Mesothelial cell of epicardium (in vitro differentiated cells): ENCODE results near the gene CHPF2. TPM values are rescaled to one million over a fixed set of nuclear protein-coding genes. Genes with fewer than 3 reads are reported as not detected.

ENCODE experiments used
- DNase-seq, 2 experiments: peaks; one replicate each; pipeline ENCODE4 v3.0.0; 2021; ENCODE audit warnings: low spot score in 2 of 2; ENCODE audit not compliant: unreplicated experiment in 2 of 2
- H3K27ac Mint-ChIP-seq: 2 replicates; pipeline ENCODE4 v1.8.0; 2021; ENCODE audit warnings: mixed read lengths
- H3K27me3 Mint-ChIP-seq: 2 replicates; pipeline ENCODE4 v1.8.0; 2021; ENCODE audit warnings: low read depth, mixed read lengths
- H3K36me3 Mint-ChIP-seq: 2 replicates; pipeline ENCODE4 v1.8.0; 2021; ENCODE audit warnings: mixed read lengths
- H3K4me1 Mint-ChIP-seq: 2 replicates; pipeline ENCODE4 v1.8.0; 2021; ENCODE audit warnings: mixed read lengths
- H3K4me3 Mint-ChIP-seq: 2 replicates; pipeline ENCODE4 v1.8.0; 2021; ENCODE audit warnings: mild to moderate bottlenecking, moderate library complexity, mixed read lengths
- H3K9me3 Mint-ChIP-seq: 2 replicates; pipeline ENCODE4 v1.8.0; 2021; ENCODE audit warnings: mixed read lengths
- total RNA-seq: library from RNA; stranded (reverse); gene quantifications from 3 replicates; pipeline ENCODE4 v1.2.1, GENCODE V29; 2021
- TF ChIP-seq, protein P1 (sequence below): fragments of 200-600 bp; sonication (generic); IDR thresholded peaks from one replicate; pipeline ENCODE4 v1.5.0; 2021; ENCODE audit warnings: antibody characterized with exemption; ENCODE audit not compliant: unreplicated experiment

Gene CHPF2
- total RNA-seq, 1 donor from 2014 or later: 56.2 TPM

DNA sequence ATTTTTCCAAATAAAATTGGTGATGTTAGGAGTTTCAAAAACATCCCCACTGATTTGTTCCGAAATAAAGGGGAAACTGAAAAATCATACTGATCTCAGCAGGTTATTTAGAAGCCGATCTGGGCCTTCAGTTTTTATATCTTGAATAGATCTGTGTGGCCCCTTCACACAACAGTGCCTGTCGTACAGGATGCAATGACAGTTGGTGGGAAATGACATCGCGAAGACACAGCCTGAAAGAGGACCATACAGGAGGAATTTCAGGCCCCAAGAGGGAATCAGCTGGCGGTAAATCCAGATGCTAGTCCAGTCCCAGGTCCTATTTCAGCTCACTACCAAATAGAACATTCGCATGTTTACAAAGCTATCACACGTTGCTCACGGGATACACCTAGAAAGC is 25.0 kb upstream of the CHPF2 start:
- H3K4me1 Mint-ChIP-seq: peaks cover 9% of the 10 kb centered on the region
- H3K4me3 Mint-ChIP-seq: no peak overlapping the region
- H3K9me3 Mint-ChIP-seq: no peaks in the 10 kb centered on the region
- DNase-seq: no peak
- H3K27me3 Mint-ChIP-seq: peaks cover 45% of the 10 kb centered on the region
- TF ChIP-seq, protein P1, sequence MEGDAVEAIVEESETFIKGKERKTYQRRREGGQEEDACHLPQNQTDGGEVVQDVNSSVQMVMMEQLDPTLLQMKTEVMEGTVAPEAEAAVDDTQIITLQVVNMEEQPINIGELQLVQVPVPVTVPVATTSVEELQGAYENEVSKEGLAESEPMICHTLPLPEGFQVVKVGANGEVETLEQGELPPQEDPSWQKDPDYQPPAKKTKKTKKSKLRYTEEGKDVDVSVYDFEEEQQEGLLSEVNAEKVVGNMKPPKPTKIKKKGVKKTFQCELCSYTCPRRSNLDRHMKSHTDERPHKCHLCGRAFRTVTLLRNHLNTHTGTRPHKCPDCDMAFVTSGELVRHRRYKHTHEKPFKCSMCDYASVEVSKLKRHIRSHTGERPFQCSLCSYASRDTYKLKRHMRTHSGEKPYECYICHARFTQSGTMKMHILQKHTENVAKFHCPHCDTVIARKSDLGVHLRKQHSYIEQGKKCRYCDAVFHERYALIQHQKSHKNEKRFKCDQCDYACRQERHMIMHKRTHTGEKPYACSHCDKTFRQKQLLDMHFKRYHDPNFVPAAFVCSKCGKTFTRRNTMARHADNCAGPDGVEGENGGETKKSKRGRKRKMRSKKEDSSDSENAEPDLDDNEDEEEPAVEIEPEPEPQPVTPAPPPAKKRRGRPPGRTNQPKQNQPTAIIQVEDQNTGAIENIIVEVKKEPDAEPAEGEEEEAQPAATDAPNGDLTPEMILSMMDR: no peak
- no peaks in the 10 kb centered on the region for H3K36me3 Mint-ChIP-seq
- no peak overlapping the region for H3K27ac Mint-ChIP-seq

DNA sequence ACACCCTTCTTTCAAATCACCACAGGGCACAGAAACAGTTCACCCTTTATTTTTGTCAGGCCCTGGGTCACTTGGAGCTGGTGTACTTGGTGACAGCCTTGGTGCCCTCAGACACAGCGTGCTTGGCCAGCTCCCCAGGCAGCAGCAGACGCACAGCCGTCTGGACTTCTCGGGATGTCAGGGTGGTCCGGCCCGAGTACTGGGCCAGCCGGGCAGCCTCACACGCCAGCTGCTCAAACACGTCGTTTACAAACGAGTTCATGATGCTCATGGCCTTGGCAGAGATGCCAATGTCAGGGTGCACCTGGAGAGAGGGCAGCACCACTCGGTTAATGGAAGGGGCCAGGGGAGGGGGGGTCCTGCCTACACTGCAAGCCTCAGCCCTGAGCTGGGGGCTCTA is 24.5 kb upstream of the CHPF2 start:
- DNase-seq: no peak
- TF ChIP-seq, protein P1: no peak
- H3K36me3 Mint-ChIP-seq: peaks cover under 1% of the 10 kb centered on the region
- H3K27me3 Mint-ChIP-seq: peaks cover 42% of the 10 kb centered on the region
- H3K9me3 Mint-ChIP-seq: no peaks in the 10 kb centered on the region
- no peak overlapping the region for H3K4me3 Mint-ChIP-seq
- no peak overlapping the region for H3K27ac Mint-ChIP-seq
- peaks cover 9% of the 10 kb centered on the region for H3K4me1 Mint-ChIP-seq

DNA sequence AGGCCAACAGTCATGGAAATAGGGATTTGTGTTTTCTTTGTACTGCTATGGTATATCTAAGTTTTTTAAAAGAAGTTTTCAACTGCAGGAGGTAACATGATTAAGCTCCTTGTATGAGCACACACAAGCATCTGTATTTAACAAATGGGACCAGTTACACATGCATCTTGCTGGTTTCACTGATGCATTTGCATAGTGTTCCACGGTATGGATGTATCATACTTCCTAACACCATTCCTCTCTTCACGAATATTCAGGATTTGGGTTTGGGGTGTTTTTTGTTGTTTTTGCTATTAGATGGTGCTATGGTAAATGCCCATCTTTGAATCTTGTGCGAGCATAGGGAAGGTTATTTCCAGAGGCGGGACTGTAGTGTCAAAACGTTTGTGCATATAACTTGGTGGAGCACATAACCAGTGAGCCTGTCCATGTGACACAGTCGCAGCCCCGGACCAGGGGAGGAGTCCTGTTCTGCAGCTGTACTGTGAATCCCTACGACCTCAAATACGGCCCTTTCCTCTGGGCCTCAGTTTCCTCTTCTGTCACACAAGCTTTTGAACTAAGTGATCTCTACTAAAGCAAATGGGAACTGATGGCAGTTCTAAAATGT is 23.9 kb upstream of the CHPF2 start:
- Mint-ChIP-seq H3K4me1 (peaks cover 9% of the 10 kb centered on the region), H3K27ac (no peak overlapping the region), H3K4me3 (no peak overlapping the region), H3K27me3 (peaks cover 37% of the 10 kb centered on the region), H3K36me3 (peaks cover 6% of the 10 kb centered on the region), H3K9me3 (no peaks in the 10 kb centered on the region)
- TF ChIP-seq, protein P1: no peak
- DNase-seq: no peak

DNA sequence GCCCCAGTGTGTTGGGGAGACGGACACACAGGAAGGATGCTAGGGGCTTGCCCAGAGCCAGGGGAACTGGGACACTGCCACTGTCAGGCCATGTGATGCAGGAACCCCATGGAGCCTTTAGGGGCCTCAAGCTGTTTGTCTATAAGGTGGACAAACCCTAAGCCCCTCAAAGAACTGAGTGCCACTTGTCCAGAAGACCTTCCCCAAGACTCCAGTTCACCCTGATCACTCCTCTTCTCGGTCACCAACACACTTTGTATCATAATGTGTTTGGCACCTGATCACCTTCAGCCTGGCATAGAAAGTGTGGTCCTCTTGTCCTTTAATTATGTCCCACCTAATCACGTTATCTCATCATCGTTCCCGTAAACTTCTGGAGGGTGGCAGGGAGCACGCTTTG is 22.7 kb upstream of the CHPF2 start:
- peaks cover 13% of the 10 kb centered on the region for H3K36me3 Mint-ChIP-seq

DNA sequence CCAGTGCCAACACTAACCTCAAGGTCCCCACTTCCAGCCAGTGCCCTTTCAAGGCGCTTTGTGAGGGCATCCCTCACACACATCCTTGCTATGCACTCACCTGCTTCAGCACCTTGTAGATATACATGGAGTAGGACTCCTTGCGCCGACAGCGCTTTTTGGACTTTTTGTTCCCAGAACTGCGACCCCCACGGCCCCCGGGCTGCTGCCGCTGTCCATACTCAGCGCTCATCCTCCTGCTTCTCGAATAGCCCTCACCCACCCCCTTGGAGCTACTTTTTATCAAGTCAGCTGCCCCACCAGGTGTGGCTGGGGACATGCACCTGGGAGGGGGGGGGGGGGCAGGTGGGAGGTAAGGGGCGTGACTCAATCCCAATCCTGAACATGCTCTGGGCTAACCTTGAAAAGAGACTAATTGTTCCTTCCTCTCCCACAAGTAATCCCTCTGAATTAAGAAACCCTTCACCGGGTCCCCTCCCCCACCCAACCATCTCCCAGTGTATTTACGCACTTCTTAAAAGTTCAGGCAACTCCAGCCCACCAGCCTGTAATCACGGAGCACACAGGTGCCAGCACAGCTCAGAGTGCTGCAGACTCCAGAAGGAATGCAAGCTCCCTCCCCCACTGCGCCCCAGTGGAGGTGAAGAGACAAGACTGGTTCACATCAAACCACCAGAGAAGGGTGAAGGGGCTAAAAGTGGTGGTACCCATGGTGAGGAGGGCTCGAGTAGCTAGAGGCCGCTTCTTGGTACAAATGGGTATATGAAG is 22.0 kb upstream of the CHPF2 start, which contains the start of gene H2BK1:
Gene H2BK1, minus strand, starts transcription at position 402 of the 768 bp plus-strand sequence. Its CDS starts 170 bp downstream, at position 232.
- H3K4me1 Mint-ChIP-seq: peaks cover 9% of the 10 kb centered on the region
- H3K9me3 Mint-ChIP-seq: no peaks in the 10 kb centered on the region
- H3K4me3 Mint-ChIP-seq: no peak within 1 kb of the TSS
- peaks cover 19% of the 10 kb centered on the region for H3K36me3 Mint-ChIP-seq
- peaks cover 20% of the 10 kb centered on the region for H3K27me3 Mint-ChIP-seq
- DNase-seq: no peak
- no peak within 1 kb of the TSS for H3K27ac Mint-ChIP-seq
- TF ChIP-seq, protein P1: no peak

More for the DNA sequence above, 22.7 kb upstream of the CHPF2 start:
- Mint-ChIP-seq H3K27ac (no peak overlapping the region), H3K9me3 (no peaks in the 10 kb centered on the region), H3K27me3 (peaks cover 27% of the 10 kb centered on the region), H3K4me1 (peaks cover 9% of the 10 kb centered on the region), H3K4me3 (no peak overlapping the region)
- DNase-seq: no peak
- TF ChIP-seq, protein P1: no peak
